B cell (primary cell): ENCODE data around the gene SLC15A2. TPM values are rescaled to one million over a fixed set of nuclear protein-coding genes. Genes with fewer than 3 reads are reported as not detected.
"Not testable (repeated sequence)": the region's sequence is repeated elsewhere in the genome, so short reads cannot be mapped to it uniquely, and the experiment has no call there.

Source experiments
- ATAC-seq: fragments of 200-7000 bp; cut with Tn5 transposase; one replicate; pipeline ENCODE4 v1.10.0; 2021; ENCODE audit warnings: low read depth, mild to moderate bottlenecking, moderate number of reproducible peaks, moderate library complexity
- CTCF ChIA-PET: fragments of 350-600 bp; sonication (Branson Sonifier 250); formaldehyde crosslinking; loops from one replicate; lab custom pipeline; 2021; ENCODE audit warnings: antibody characterized with exemption, inconsistent platforms; lab: Charles Lee
- POLR2A ChIA-PET: fragments of 350-600 bp; sonication (Branson Sonifier 250); formaldehyde crosslinking; loops from one replicate; lab custom pipeline; 2021; ENCODE audit warnings: antibody characterized with exemption; lab: Charles Lee
- DNase-seq: peaks from one replicate; pipeline ENCODE4 v3.0.0; 2013
- H2AFZ ChIP-seq: 2 replicates; pipeline ENCODE4 v1.6.1; 2012; ENCODE audit warnings: mild to moderate bottlenecking, low read depth, low read length; ENCODE audit not compliant: insufficient read depth, poor library complexity, severe bottlenecking
- H3K27ac ChIP-seq, 2 donors: 1 replicate in 1 of 2; 2 replicates in 1 of 2; pipeline ENCODE4 v1.5.1; 2012 to 2013; ENCODE audit warnings: low read length in 2 of 2, mild to moderate bottlenecking in 2 of 2, moderate library complexity in 1 of 2
- H3K27me3 ChIP-seq, 4 experiments: fragments of 200-600 bp in 1 of 4; sonication (generic) in 1 of 4; replicated peaks in 1 of 4; 1 replicate in 2 of 4; 2 replicates in 2 of 4; pipeline versions ENCODE4 v1.6.1 to v1.7.0; 2013 to 2016; ENCODE audit warnings: low read length in 3 of 4, mild to moderate bottlenecking in 2 of 4, mixed read lengths in 1 of 4, moderate library complexity in 1 of 4; ENCODE audit not compliant: insufficient read depth in 4 of 4, control insufficient read depth in 3 of 4; ENCODE audit errors: control extremely low read depth in 1 of 4
- H3K36me3 ChIP-seq, 2 experiments: replicated peaks in 1 of 2; 1 replicate in 1 of 2; 2 replicates in 1 of 2; pipeline versions ENCODE4 v1.6.1 to v1.7.1; 2013; ENCODE audit warnings: low read length in 1 of 2; ENCODE audit not compliant: insufficient read depth in 2 of 2, control insufficient read depth in 1 of 2; ENCODE audit errors: control extremely low read depth in 1 of 2, extremely low read depth in 1 of 2
- H3K4me1 ChIP-seq, 2 donors: fragments of 200-600 bp in 1 of 2; sonication (generic) in 1 of 2; 1 replicate in 1 of 2; 2 replicates in 1 of 2; pipeline versions ENCODE4 v1.5.1 to v1.6.1; 2013 to 2017; ENCODE audit warnings: low read length in 2 of 2; ENCODE audit not compliant: control insufficient read depth in 2 of 2, insufficient read depth in 2 of 2
- H3K4me2 ChIP-seq: replicated peaks from 2 replicates; pipeline ENCODE3; 2012; ENCODE audit warnings: mild to moderate bottlenecking, low read depth, low read length; ENCODE audit not compliant: poor library complexity, severe bottlenecking
- H3K4me3 ChIP-seq, 5 experiments: fragments of 200-600 bp in 1 of 5; sonication (generic) in 1 of 5; 1 replicate in 3 of 5; 2 replicates in 2 of 5; pipeline versions ENCODE4 v1.5.1 to v1.7.0; 2011 to 2016; ENCODE audit warnings: low read length in 4 of 5, mild to moderate bottlenecking in 4 of 5, low read depth in 2 of 5, control low read depth in 1 of 5, moderate library complexity in 1 of 5; ENCODE audit not compliant: insufficient read depth in 1 of 5; ENCODE audit errors: control extremely low read depth in 1 of 5, extremely low read depth in 1 of 5
- H3K79me2 ChIP-seq: fragments of 200-600 bp; sonication (generic); one replicate; pipeline ENCODE4 v1.6.0; 2016; ENCODE audit warnings: low read length; ENCODE audit not compliant: control insufficient read depth, insufficient read depth
- H3K9ac ChIP-seq: fragments of 200-600 bp; sonication (generic); 2 replicates; pipeline ENCODE4 v1.6.1; 2017; ENCODE audit warnings: mild to moderate bottlenecking, low read length, moderate library complexity
- H3K9me3 ChIP-seq, 3 donors: one replicate each; pipeline versions ENCODE4 v1.6.1 to v1.7.1; 2013; ENCODE audit warnings: low read length in 2 of 3; ENCODE audit not compliant: control insufficient read depth in 2 of 3, insufficient read depth in 1 of 3; ENCODE audit errors: control extremely low read depth in 1 of 3
- H4K20me1 ChIP-seq: 2 replicates; pipeline ENCODE4 v1.6.0; 2012; ENCODE audit warnings: mild to moderate bottlenecking, low read length; ENCODE audit not compliant: insufficient read depth, control insufficient read depth, poor library complexity, severe bottlenecking
- H3K27ac Mint-ChIP-seq: one replicate; pipeline ENCODE4 v1.8.0; 2021; ENCODE audit warnings: mixed read lengths
- H3K27me3 Mint-ChIP-seq: one replicate; pipeline ENCODE4 v1.8.0; 2021; ENCODE audit warnings: mixed read lengths
- H3K4me1 Mint-ChIP-seq: one replicate; pipeline ENCODE4 v1.8.0; 2021; ENCODE audit warnings: mixed read lengths
- H3K4me3 Mint-ChIP-seq: one replicate; pipeline ENCODE4 v1.8.0; 2021; ENCODE audit warnings: mixed read lengths
- H3K9me3 Mint-ChIP-seq: one replicate; pipeline ENCODE4 v1.8.0; 2022; ENCODE audit warnings: mixed read lengths; ENCODE audit not compliant: insufficient read depth
- CTCF ChIP-seq: fragments of 200-600 bp; IDR thresholded peaks from one replicate; pipeline ENCODE4 v1.8.0; 2022; ENCODE audit warnings: antibody characterized with exemption, mild to moderate bottlenecking
- EZH2 ChIP-seq: IDR thresholded peaks from 2 replicates; pipeline ENCODE4 v1.6.1; 2012; ENCODE audit warnings: borderline replicate concordance, low read depth, mild to moderate bottlenecking, moderate library complexity, low read length; ENCODE audit not compliant: insufficient read depth, poor library complexity, severe bottlenecking
- WGBS: methylation state at CpG from one replicate; pipeline ENCODE4 v1.1.5; 2013; ENCODE audit warnings: missing lambda C conversion rate; ENCODE audit not compliant: insufficient coverage; 5-methylcytosine and 5-hydroxymethylcytosine counted together
- intact Hi-C: fragments of 100-400 bp; cut with micrococcal nuclease; formaldehyde crosslinking; loops from one replicate; pipeline ENCODE4 v1.10.0; 2022
- polyA plus RNA-seq: library from polyadenylated mRNA; depleted of rRNA; stranded (reverse); fragments of >200 nt; gene quantifications from 2 replicates; pipeline ENCODE4 v1.2.3, GENCODE V29; 2012
- total RNA-seq, 2 donors: library from RNA; stranded (reverse); fragments of 120-200 nt in 1 of 2; gene quantifications; 1 replicate in 1 of 2; 2 replicates in 1 of 2; pipeline versions ENCODE4 v1.2.3 to v1.2.4, GENCODE V29; 2013 to 2022

SLC15A2 gene
- total and polyA plus RNA-seq, 2 donors (not counting 1 experiment from before 2014, with no cell fraction given), result 13.1 to 16.9 TPM

- CTCF ChIA-PET, result interaction anchor here (0.5 kb wide), 1 partner anchor 9 kb away, joined by 3 read pairs; no protein-coding TSS in a partner anchor
- 97% methylated on average over 9 of the region's 9 CpGs for WGBS
Observed at GRCh38 chr3:121863247-121863646, 31.0 kb upstream of the SLC15A2 start.

GRCh38 chr3:121863801-121864200 lies 30.4 kb upstream of the SLC15A2 start:
- no peak overlapping the region for H3K27ac ChIP-seq
- peaks cover 47% of the 10 kb centered on the region for H3K79me2 ChIP-seq
- ChIA-PET POLR2A (no interaction called here), CTCF (no interaction called here)
- H3K27me3 Mint-ChIP-seq, result no peaks in the 10 kb centered on the region
- H3K27ac Mint-ChIP-seq, result no peak overlapping the region
- TF ChIP-seq EZH2 (no peak), CTCF (no peak)
- DNase-seq, result no peak
- H3K9ac ChIP-seq, result no peak overlapping the region
- no peak overlapping the region for H3K4me2 ChIP-seq
- H3K4me1 ChIP-seq, result peaks cover 0 to 2% of the 10 kb centered on the region in 2 donors
- H3K9me3 Mint-ChIP-seq, result no peaks in the 10 kb centered on the region
- no peak overlapping the region for H2AFZ ChIP-seq
- peaks cover 33% of the 10 kb centered on the region for H3K4me1 Mint-ChIP-seq
- no peaks in the 10 kb centered on the region for H3K27me3 ChIP-seq
- H3K9me3 ChIP-seq, result peaks cover 0 to 8% (median 2%) of the 10 kb centered on the region in 3 donors
- no peak overlapping the region for H3K4me3 ChIP-seq
- peaks cover under 1 to 44% of the 10 kb centered on the region in 2 experiments for H3K36me3 ChIP-seq
- H3K4me3 Mint-ChIP-seq, result no peak overlapping the region
- intact Hi-C loops, result no loop called here
- no peak for ATAC-seq
- peaks cover 21% of the 10 kb centered on the region for H4K20me1 ChIP-seq

More at GRCh38 chr3:121863247-121863646, 31.0 kb upstream of the SLC15A2 start:
- H3K4me3 ChIP-seq, H3K27me3 Mint-ChIP-seq, H3K9ac ChIP-seq, H3K27me3 ChIP-seq, H3K4me2 ChIP-seq, intact Hi-C loops, ATAC-seq, DNase-seq, H3K27ac ChIP-seq, H3K9me3 Mint-ChIP-seq, H3K4me1 ChIP-seq, H2AFZ ChIP-seq, POLR2A ChIA-PET, H3K9me3 ChIP-seq, H3K27ac Mint-ChIP-seq, H3K4me3 Mint-ChIP-seq: not testable (repeated sequence)
- H4K20me1 ChIP-seq, result peaks cover 21% of the 10 kb centered on the region
- H3K36me3 ChIP-seq, result peaks cover 0 to 42% of the 10 kb centered on the region in 2 experiments
- H3K4me1 Mint-ChIP-seq, result peaks cover 33% of the 10 kb centered on the region
- H3K79me2 ChIP-seq, result peaks cover 48% of the 10 kb centered on the region
